H1 (cell line): Measurements from ENCODE around the gene HS6ST3. TPM values are rescaled to one million over a fixed set of nuclear protein-coding genes. Genes with fewer than 3 reads are reported as not detected.

Experiments
- CTCF ChIA-PET: fragments of 300-600 bp; sonication (Branson Sonifier 250); formaldehyde crosslinking; loops from one replicate; lab custom pipeline; 2021; ENCODE audit not compliant: partially characterized antibody; lab: Charles Lee
- POLR2A ChIA-PET: fragments of 300-600 bp; sonication (Branson Sonifier 250); formaldehyde crosslinking; loops from one replicate; lab custom pipeline; 2021; ENCODE audit warnings: inconsistent platforms; ENCODE audit not compliant: partially characterized antibody; lab: Charles Lee
- DNase-seq, 2 experiments: peaks; one replicate each; pipeline versions ENCODE4 v3.0.0 to v3.0.0-alpha.2; 2010 to 2022; ENCODE audit warnings: low spot score in 2 of 2, low read depth in 1 of 2, mixed read lengths in 1 of 2
- FAIRE-seq: peaks from 2 replicates; lab custom pipeline; 2011; peaks lifted over from hg19 to GRCh38; lab: Jason Lieb, UNC
- H2AFZ ChIP-seq: 2 replicates; pipeline ENCODE4 v1.8.1; 2012; ENCODE audit warnings: low read length, inconsistent platforms
- H2AK5ac ChIP-seq: 2 replicates; pipeline ENCODE4 v1.6.1; 2013; ENCODE audit warnings: low read depth, low read length
- H2BK120ac ChIP-seq: replicated peaks from 2 replicates; pipeline ENCODE3; 2013; ENCODE audit warnings: low read depth, low read length, inconsistent platforms
- H2BK12ac ChIP-seq: 2 replicates; pipeline ENCODE4 v1.6.1; 2013; ENCODE audit warnings: low read depth, low read length
- H2BK15ac ChIP-seq: 2 replicates; pipeline ENCODE4 v1.6.1; 2013; ENCODE audit warnings: low read length
- H2BK20ac ChIP-seq: 2 replicates; pipeline ENCODE4 v1.6.1; 2013; ENCODE audit warnings: low read length
- H2BK5ac ChIP-seq: 2 replicates; pipeline ENCODE4 v1.6.1; 2013; ENCODE audit warnings: low read depth, low read length
- H3K14ac ChIP-seq: 2 replicates; pipeline ENCODE4 v1.6.1; 2013; ENCODE audit warnings: inconsistent platforms; ENCODE audit not compliant: insufficient read length
- H3K18ac ChIP-seq: 2 replicates; pipeline ENCODE4 v1.6.1; 2013; ENCODE audit warnings: low read length; ENCODE audit errors: extremely low read depth
- H3K23ac ChIP-seq: 2 replicates; pipeline ENCODE4 v1.6.1; 2013; ENCODE audit warnings: inconsistent platforms; ENCODE audit not compliant: insufficient read length
- H3K23me2 ChIP-seq: 2 replicates; pipeline ENCODE4 v1.6.1; 2013; ENCODE audit warnings: low read depth, low read length
- H3K27ac ChIP-seq: 2 replicates; pipeline ENCODE4 v1.6.1; 2011; ENCODE audit warnings: low read depth, low read length, inconsistent platforms
- H3K27me3 ChIP-seq, 4 experiments: replicated peaks in 1 of 4; 1 replicate in 1 of 4; 2 replicates in 3 of 4; pipeline versions ENCODE4 v1.6.1 to v1.8.1; 2011 to 2013; ENCODE audit warnings: low read length in 3 of 4, mild to moderate bottlenecking in 3 of 4, inconsistent platforms in 2 of 4, mixed read lengths in 2 of 4, moderate library complexity in 1 of 4; ENCODE audit not compliant: control insufficient read depth in 3 of 4, insufficient read depth in 3 of 4; ENCODE audit errors: extremely low read depth in 1 of 4
- H3K36me3 ChIP-seq, 4 experiments: 2 replicates each; pipeline versions ENCODE4 v1.6.1 to v1.8.1; 2011 to 2013; ENCODE audit warnings: mild to moderate bottlenecking in 4 of 4, low read length in 3 of 4, moderate library complexity in 2 of 4, control low read depth in 1 of 4, inconsistent platforms in 1 of 4; ENCODE audit not compliant: insufficient read depth in 4 of 4, control insufficient read depth in 2 of 4
- H3K4ac ChIP-seq: replicated peaks from 2 replicates; pipeline ENCODE3; 2013; ENCODE audit warnings: low read length, low read depth, mixed read lengths, inconsistent platforms; ENCODE audit not compliant: insufficient read length
- H3K4me1 ChIP-seq, 4 experiments: replicated peaks in 1 of 4; 1 replicate in 1 of 4; 2 replicates in 3 of 4; pipeline versions ENCODE4 v1.6.1 to v1.8.1; 2011 to 2013; ENCODE audit warnings: low read length in 3 of 4, inconsistent platforms in 2 of 4, mixed read lengths in 1 of 4; ENCODE audit not compliant: insufficient read depth in 4 of 4, control insufficient read depth in 3 of 4
- H3K4me2 ChIP-seq, 2 experiments: 2 replicates each; pipeline versions ENCODE4 v1.6.1 to v1.8.1; 2011 to 2013; ENCODE audit warnings: low read depth in 2 of 2, low read length in 2 of 2, control low read depth in 1 of 2, inconsistent platforms in 1 of 2, mild to moderate bottlenecking in 1 of 2; ENCODE audit not compliant: insufficient read depth in 1 of 2
- H3K4me3 ChIP-seq, 4 experiments: fragments of 200-600, 300-600 bp in 1 of 4; sonication (generic), shearing (Covaris generic), sonication (Bioruptor Twin) in 1 of 4; 2 replicates each; pipeline versions ENCODE4 v1.5.1 to v1.8.1; 2011 to 2016; ENCODE audit warnings: low read length in 4 of 4, low read depth in 3 of 4, control low read depth in 2 of 4, inconsistent platforms in 2 of 4, mild to moderate bottlenecking in 2 of 4, mixed read lengths in 1 of 4, moderate library complexity in 1 of 4; ENCODE audit not compliant: insufficient read depth in 2 of 4; ENCODE audit errors: extremely low read depth in 1 of 4
- H3K56ac ChIP-seq: replicated peaks from 2 replicates; pipeline ENCODE3; 2013; ENCODE audit warnings: low read depth, mild to moderate bottlenecking, mixed read lengths, low read length, inconsistent platforms; ENCODE audit not compliant: insufficient read length
- H3K79me1 ChIP-seq: 2 replicates; pipeline ENCODE4 v1.6.1; 2013; ENCODE audit warnings: low read depth, low read length, control low read depth
- H3K79me2 ChIP-seq, 2 experiments: 2 replicates each; pipeline versions ENCODE4 v1.6.1 to v1.8.1; 2012 to 2013; ENCODE audit warnings: low read length in 2 of 2, mild to moderate bottlenecking in 2 of 2, inconsistent platforms in 1 of 2; ENCODE audit not compliant: insufficient read depth in 2 of 2, control insufficient read depth in 1 of 2
- H3K9ac ChIP-seq, 4 experiments: replicated peaks in 1 of 4; 1 replicate in 1 of 4; 2 replicates in 3 of 4; pipeline versions ENCODE4 v1.6.1 to v1.8.1; 2011 to 2013; ENCODE audit warnings: low read depth in 3 of 4, low read length in 3 of 4, control low read depth in 2 of 4, mild to moderate bottlenecking in 2 of 4, moderate library complexity in 2 of 4, inconsistent platforms in 1 of 4; ENCODE audit errors: extremely low read depth in 1 of 4
- H3K9me3 ChIP-seq, 2 experiments: 2 replicates each; pipeline versions ENCODE4 v1.6.1 to v1.8.1; 2012 to 2013; ENCODE audit warnings: mild to moderate bottlenecking in 2 of 2, moderate library complexity in 2 of 2, control low read depth in 1 of 2, inconsistent platforms in 1 of 2, low read depth in 1 of 2, low read length in 1 of 2, mixed read lengths in 1 of 2; ENCODE audit not compliant: insufficient read depth in 2 of 2
- H4K20me1 ChIP-seq, 2 experiments: replicated peaks in 1 of 2; 2 replicates each; pipeline versions ENCODE3 to v1.8.1; 2011 to 2013; ENCODE audit warnings: inconsistent platforms in 2 of 2, low read length in 2 of 2, mild to moderate bottlenecking in 1 of 2; ENCODE audit not compliant: insufficient read depth in 2 of 2, control insufficient read depth in 1 of 2
- H4K5ac ChIP-seq: 2 replicates; pipeline ENCODE4 v1.6.1; 2013; ENCODE audit warnings: low read length, low read depth, mixed read lengths, inconsistent platforms; ENCODE audit not compliant: insufficient read length
- H4K8ac ChIP-seq: 2 replicates; pipeline ENCODE4 v1.8.0; 2013; ENCODE audit warnings: mild to moderate bottlenecking, moderate library complexity, low read length, inconsistent platforms; ENCODE audit not compliant: insufficient read depth; ENCODE audit errors: extremely low read depth
- H4K91ac ChIP-seq: replicated peaks from 2 replicates; pipeline ENCODE3; 2013; ENCODE audit warnings: low read length, mixed read lengths, inconsistent platforms; ENCODE audit not compliant: insufficient read length
- EZH2 ChIP-seq: fragments of 200-600 bp; sonication (generic); IDR thresholded peaks from 2 replicates; pipeline ENCODE4 v1.7.1; 2012; ENCODE audit warnings: low read depth, mild to moderate bottlenecking, moderate library complexity, low read length, inconsistent platforms; ENCODE audit not compliant: severe bottlenecking
- SAP30 ChIP-seq: fragments of 300-600 bp; sonication (generic); IDR thresholded peaks from 2 replicates; pipeline ENCODE4 v1.7.1; 2012; ENCODE audit warnings: low read length, moderate library complexity, mild to moderate bottlenecking, inconsistent platforms; ENCODE audit not compliant: insufficient read depth, insufficient replicate concordance
- polyA plus RNA-seq, 7 experiments: library from polyadenylated mRNA; depleted of rRNA in 3 of 7; stranded (reverse) in 5 of 7; unstranded in 2 of 7; fragments of >200 nt in 5 of 7; fragments of 200-250 nt in 2 of 7; gene quantifications; 1 replicate in 5 of 7; 2 replicates in 1 of 7; 4 replicates in 1 of 7; pipeline versions ENCODE4 v1.2.1 to v1.2.3, GENCODE V29; 2011 to 2013; ENCODE audit warnings: missing spikeins in 2 of 7, mixed read lengths in 2 of 7
- total RNA-seq: library from RNA; stranded (reverse); fragmentation: NEBNext Ultra II Directional; extraction: Animal tissue kit (Norgen Biotek cat#: 25700); gene quantifications from 2 replicates; pipeline ENCODE4 v1.2.1, GENCODE V29; 2021
- TF ChIP-seq, protein P1 (sequence below): IDR thresholded peaks from 2 replicates; pipeline ENCODE4 v1.6.1; 2011; ENCODE audit warnings: low read depth, mild to moderate bottlenecking, low read length; ENCODE audit not compliant: insufficient read depth

The HS6ST3 gene
- total and polyA plus RNA-seq, 2 of the 8 experiments (the other 6 are each of a cell fraction or from before 2014, with no cell fraction given): 0.45 to 1.2 TPM

DNA sequence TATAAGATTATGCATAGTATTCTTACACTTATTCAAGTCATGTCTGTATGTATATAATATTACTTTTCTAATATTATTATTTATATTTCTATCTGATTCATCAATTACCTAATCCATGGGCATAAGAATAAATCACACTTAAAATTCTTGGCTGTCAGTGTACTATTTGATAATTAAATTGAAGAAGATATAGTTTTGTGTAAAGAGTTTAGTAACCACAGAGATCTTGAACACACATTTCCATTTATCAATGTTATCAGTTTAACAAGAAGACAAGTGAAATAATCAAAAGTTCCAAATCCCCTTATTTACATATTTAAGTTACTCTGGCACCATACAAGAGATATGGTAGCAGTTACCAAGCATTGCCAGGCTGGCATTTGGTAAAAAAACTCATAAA is 659.9 kb downstream of the HS6ST3 start:
- CTCF ChIA-PET: no interaction called here
- H3K23ac ChIP-seq: no peak overlapping the region
- no peak overlapping the region for H2BK12ac ChIP-seq
- H3K79me1 ChIP-seq: no peaks in the 10 kb centered on the region
- H3K23me2 ChIP-seq: no peaks in the 10 kb centered on the region
- H2AFZ ChIP-seq: no peak overlapping the region
- H3K27ac ChIP-seq: no peak overlapping the region
- no peak overlapping the region for H2BK120ac ChIP-seq
- no peaks in the 10 kb centered on the region for H3K9me3 ChIP-seq
- H3K4ac ChIP-seq: no peak overlapping the region
- H3K9ac ChIP-seq: no peak overlapping the region
- no peak overlapping the region for H4K91ac ChIP-seq
- TF ChIP-seq, protein P1, sequence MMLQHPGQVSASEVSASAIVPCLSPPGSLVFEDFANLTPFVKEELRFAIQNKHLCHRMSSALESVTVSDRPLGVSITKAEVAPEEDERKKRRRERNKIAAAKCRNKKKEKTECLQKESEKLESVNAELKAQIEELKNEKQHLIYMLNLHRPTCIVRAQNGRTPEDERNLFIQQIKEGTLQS: no peak
- no peak for TF ChIP-seq EZH2
- TF ChIP-seq SAP30: no peak
- no peaks in the 10 kb centered on the region for H4K20me1 ChIP-seq
- no peak overlapping the region for H2AK5ac ChIP-seq
- no peak overlapping the region for H3K56ac ChIP-seq
- no peaks in the 10 kb centered on the region for H3K27me3 ChIP-seq
- no peak overlapping the region for H4K8ac ChIP-seq
- no peak overlapping the region for H4K5ac ChIP-seq
- H3K4me1 ChIP-seq: no peaks in the 10 kb centered on the region
- no peak overlapping the region for H2BK5ac ChIP-seq
- no peak for FAIRE-seq
- no peak overlapping the region for H3K4me2 ChIP-seq
- DNase-seq: no peak
- no peaks in the 10 kb centered on the region for H3K79me2 ChIP-seq
- no peak overlapping the region for H3K14ac ChIP-seq
- POLR2A ChIA-PET: no interaction called here
- H3K18ac ChIP-seq: no peak overlapping the region
- H2BK15ac ChIP-seq: no peak overlapping the region
- H2BK20ac ChIP-seq: no peak overlapping the region
- H3K36me3 ChIP-seq: no peaks in the 10 kb centered on the region; a peak in 1 of 8 replicates
- no peak overlapping the region for H3K4me3 ChIP-seq
